Upper lobe of left lung (tissue), 6 donors: ENCODE data around the gene NUP214. TPM values are rescaled to one million over a fixed set of nuclear protein-coding genes. Genes with fewer than 3 reads are reported as not detected.

Source experiments
- ATAC-seq, 2 donors: fragments of 200-7000 bp; cut with Tn5 transposase; one replicate each; pipeline ENCODE4 v1.9.1; 2022; ENCODE audit warnings: mild to moderate bottlenecking in 2 of 2, moderate library complexity in 2 of 2; ENCODE audit not compliant: low FRiP score in 2 of 2
- DNase-seq, 2 donors: peaks; one replicate each; pipeline ENCODE4 v3.0.0-alpha.2; 2019 to 2020
- H3K27ac ChIP-seq, 4 donors: fragments of 200-600 bp; sonication (generic); one replicate each; pipeline ENCODE4 v1.5.1; 2016 to 2019
- H3K27me3 ChIP-seq, 4 donors: fragments of 200-600 bp; sonication (generic); one replicate each; pipeline ENCODE4 v1.5.1; 2017 to 2019
- H3K36me3 ChIP-seq, 4 donors: fragments of 200-600 bp; sonication (generic); one replicate each; pipeline ENCODE4 v1.5.1; 2016 to 2019
- H3K4me1 ChIP-seq, 4 donors: fragments of 200-600 bp; sonication (generic); one replicate each; pipeline ENCODE4 v1.5.1; 2018 to 2019
- H3K4me3 ChIP-seq, 4 donors: fragments of 200-600 bp; sonication (generic); one replicate each; pipeline ENCODE4 v1.5.1; 2017 to 2019; ENCODE audit warnings: mild to moderate bottlenecking in 2 of 4, moderate library complexity in 1 of 4
- H3K9me3 ChIP-seq, 4 donors: fragments of 200-600 bp; sonication (generic); one replicate each; pipeline ENCODE4 v1.5.1; 2018 to 2019
- CTCF ChIP-seq, 6 experiments: fragments of 450-650 bp in 4 of 6; fragments of 200-600 bp in 2 of 6; sonication (generic) in 2 of 6; IDR thresholded peaks; one replicate each; pipeline ENCODE4 v1.5.1; 2016 to 2019; ENCODE audit warnings: antibody characterized with exemption in 6 of 6
- EP300 ChIP-seq, 4 donors: sonication (generic); formaldehyde crosslinking; IDR thresholded peaks; one replicate each; pipeline ENCODE4 v1.5.1; 2017; ENCODE audit warnings: antibody characterized with exemption in 4 of 4, control low read depth in 2 of 4
- POLR2A ChIP-seq, 4 donors: fragments of 450-650 bp; IDR thresholded peaks; one replicate each; pipeline ENCODE4 v1.5.1; 2016 to 2017; ENCODE audit warnings: antibody characterized with exemption in 4 of 4, mild to moderate bottlenecking in 2 of 4
- POLR2AphosphoS5 ChIP-seq, 2 donors: sonication (generic); formaldehyde crosslinking; IDR thresholded peaks; one replicate each; pipeline ENCODE4 v1.5.1; 2017; ENCODE audit warnings: antibody characterized with exemption in 2 of 2
- WGBS, 2 donors: methylation state at CpG; one replicate each; pipeline ENCODE4 v1.1.5; 2017 to 2018; 5-methylcytosine and 5-hydroxymethylcytosine counted together
- total RNA-seq, 6 donors: library from RNA; depleted of rRNA in 4 of 6; stranded (reverse); fragments of >200 nt in 4 of 6; gene quantifications; one replicate each; pipeline versions ENCODE4 v1.1.0 to v1.2.1, GENCODE V29; 2016 to 2021
- donor health status: DM: no; HTN: no; CAD: no; lungs with moderate emphysema.
- donor health status: DM: no; HTN: yes; CAD: no; lungs with severe emphysema.

NUP214 gene
- total RNA-seq, 6 donors from 2014 or later = 35.3 to 113 (median 44.3) TPM

GRCh38 chr9:131094015-131094414 is 31.4 kb upstream of the NUP214 start:
- no peak for ATAC-seq
- Histone ChIP-seq H3K4me3 (no peak overlapping the region), H3K27ac (no peak overlapping the region), H3K9me3 (no peaks in the 10 kb centered on the region), H3K4me1 (peaks cover 7 to 24% (median 14%) of the 10 kb centered on the region in 4 donors), H3K27me3 (peaks cover 0 to 15% (median 6%) of the 10 kb centered on the region in 4 donors), H3K36me3 (no peaks in the 10 kb centered on the region)
- no peak for DNase-seq
- 84 to 85% methylated on average over 5 of the region's 5 CpGs for WGBS, 2 donors
- TF ChIP-seq EP300 (IDR thresholded peaks at IDR 0.05) = no peak
- no peak for TF ChIP-seq POLR2A (IDR thresholded peaks at IDR 0.05)

GRCh38 chr9:131094622-131095021 is 30.8 kb upstream of the NUP214 start:
- H3K4me3 ChIP-seq = no peak overlapping the region
- TF ChIP-seq CTCF (IDR thresholded peaks at IDR 0.05) = no peak
- no peak for TF ChIP-seq POLR2AphosphoS5 (IDR thresholded peaks at IDR 0.05)
- no peak for TF ChIP-seq POLR2A (IDR thresholded peaks at IDR 0.05)
- no peak for TF ChIP-seq EP300 (IDR thresholded peaks at IDR 0.05)
- peak in 1 of 2 donors; percentile 84 for ATAC-seq
- H3K4me1 ChIP-seq = peaks cover 7 to 24% (median 14%) of the 10 kb centered on the region in 4 donors
- H3K9me3 ChIP-seq = no peaks in the 10 kb centered on the region
- WGBS, 2 donors = 25 to 66% methylated on average over 1 to 12 of the region's 12 CpGs
- DNase-seq = no peak
- H3K36me3 ChIP-seq = no peaks in the 10 kb centered on the region
- H3K27me3 ChIP-seq = peaks cover 0 to 15% (median 6%) of the 10 kb centered on the region in 4 donors
- H3K27ac ChIP-seq = no peak overlapping the region

GRCh38 chr9:131095666-131096268 is 29.6 kb upstream of the NUP214 start:
- Histone ChIP-seq H3K36me3 (no peaks in the 10 kb centered on the region), H3K27ac (peak overlapping the region in 2 of 4 donors; percentile 22 to 64), H3K9me3 (no peaks in the 10 kb centered on the region), H3K4me1 (peaks cover 7 to 24% (median 14%) of the 10 kb centered on the region in 4 donors), H3K27me3 (peaks cover 0 to 15% (median 6%) of the 10 kb centered on the region in 4 donors), H3K4me3 (peak overlapping the region in 3 of 4 donors; percentile 58 to 81 (median 64))
- ATAC-seq = no peak
- no peak for TF ChIP-seq POLR2AphosphoS5 (IDR thresholded peaks at IDR 0.05)
- TF ChIP-seq POLR2A (IDR thresholded peaks at IDR 0.05) = no peak
- TF ChIP-seq EP300 (IDR thresholded peaks at IDR 0.05) = no peak
- no peak for TF ChIP-seq CTCF (IDR thresholded peaks at IDR 0.05)
- WGBS, 2 donors = 38 to 48% methylated on average over 13 to 15 of the region's 16 CpGs
- no peak for DNase-seq

GRCh38 chr9:131096269-131097125 is 28.9 kb upstream of the NUP214 start, which contains the start of gene AIF1L:
Gene AIF1L (plus strand): TSS chr9:131096531. CDS start chr9:131096630, 99 bp downstream.
- DNase-seq = peak; percentile 34 to 87
- H3K27ac ChIP-seq = peak within 1 kb of the TSS; percentile 41 to 64 (median 54)
- TF ChIP-seq POLR2A (IDR thresholded peaks at IDR 0.05) (peak in 1 of 4 donors; percentile 13), EP300 (IDR thresholded peaks at IDR 0.05) (no peak), CTCF (IDR thresholded peaks at IDR 0.05) (peak in 1 of 6 experiments; percentile 37)

More at GRCh38 chr9:131096269-131097125, 28.9 kb upstream of the NUP214 start, which contains the start of gene AIF1L:
- 0 to 3% methylated on average over 5 to 72 of the region's 99 CpGs for WGBS, 2 donors
- peaks cover 0 to 15% (median 6%) of the 10 kb centered on the region in 4 donors for H3K27me3 ChIP-seq
- H3K4me1 ChIP-seq = peaks cover 7 to 24% (median 14%) of the 10 kb centered on the region in 4 donors
- H3K9me3 ChIP-seq = no peaks in the 10 kb centered on the region
- H3K36me3 ChIP-seq = no peaks in the 10 kb centered on the region
- H3K4me3 ChIP-seq = peak within 1 kb of the TSS; percentile 44 to 81 (median 61)
- ATAC-seq = peak in 1 of 2 donors; percentile 54
